K562 (cell line): ENCODE results near the gene ZNF8. TPM values are rescaled to one million over a fixed set of nuclear protein-coding genes. Genes with fewer than 3 reads are reported as not detected.

Experiments
- CAMTA2 ChIP-seq: fragments of 250-450 bp; sonication (Bioruptor Pico); conservative IDR thresholded peaks from 2 replicates; pipeline ENCODE4 v1.5.1; 2022
- ELK1 ChIP-seq: sonication (generic); formaldehyde crosslinking; IDR thresholded peaks from 2 replicates; pipeline ENCODE4 v1.8.1; 2022; ENCODE audit warnings: missing genetic modification reagents
- ETS1 ChIP-seq: conservative IDR thresholded peaks from 2 replicates; pipeline ENCODE4 v1.6.1; 2011; ENCODE audit warnings: low read depth, mild to moderate bottlenecking, low read length; ENCODE audit not compliant: control insufficient read depth
- HMGN3 ChIP-seq: IDR thresholded peaks from 2 replicates; pipeline ENCODE4 v1.6.1; 2011; ENCODE audit warnings: borderline replicate concordance, low read depth, mild to moderate bottlenecking, mixed read lengths, low read length; ENCODE audit not compliant: insufficient read length; ENCODE audit errors: extremely low read depth
- HNRNPH1 ChIP-seq: fragments of 200-400 bp; formaldehyde crosslinking; optimal IDR thresholded peaks from 2 replicates; pipeline ENCODE3; 2017; ENCODE audit warnings: low read depth, mild to moderate bottlenecking, low read length, moderate library complexity
- JUN ChIP-seq, 2 experiments: sonication (generic) in 1 of 2; formaldehyde crosslinking in 1 of 2; IDR thresholded peaks; 2 replicates each; pipeline versions ENCODE4 v1.6.1 to v1.8.0; 2012 to 2022; ENCODE audit warnings: borderline replicate concordance in 2 of 2, mild to moderate bottlenecking in 2 of 2, improper control_type of control experiment in 1 of 2, low read depth in 1 of 2, low read length in 1 of 2, missing genetic modification reagents in 1 of 2
- KDM5B ChIP-seq: fragments of 200-600 bp; sonication (generic); IDR thresholded peaks from 2 replicates; pipeline ENCODE4 v1.6.1; 2012; ENCODE audit warnings: low read depth, mild to moderate bottlenecking, moderate library complexity, low read length, control low read depth, inconsistent platforms; ENCODE audit not compliant: insufficient replicate concordance
- MCM2 ChIP-seq: fragments of 450-650 bp; IDR thresholded peaks from 2 replicates; pipeline ENCODE4 v1.6.1; 2017; ENCODE audit warnings: low read depth, mild to moderate bottlenecking
- MNT ChIP-seq, 2 experiments: fragments of 450-650 bp; conservative IDR thresholded peaks; 2 replicates each; pipeline ENCODE4 v1.6.1; 2017; ENCODE audit warnings: mild to moderate bottlenecking in 2 of 2, moderate library complexity in 2 of 2
- PML ChIP-seq: IDR thresholded peaks from 2 replicates; pipeline ENCODE4 v1.6.1; 2012; ENCODE audit warnings: low read length, inconsistent platforms
- RBM14 ChIP-seq: fragments of 200-400 bp; formaldehyde crosslinking; IDR thresholded peaks from 2 replicates; pipeline ENCODE4 v1.6.1; 2018; ENCODE audit warnings: low read depth, mild to moderate bottlenecking, low read length, moderate library complexity, borderline replicate concordance; ENCODE audit not compliant: insufficient read depth
- STAG1 ChIP-seq: sonication (generic); formaldehyde crosslinking; IDR thresholded peaks from 2 replicates; pipeline ENCODE4 v1.5.0; 2020; ENCODE audit warnings: missing genetic modification reagents, borderline replicate concordance
- SUPT5H ChIP-seq: fragments of 450-650 bp; IDR thresholded peaks from 2 replicates; pipeline ENCODE4 v1.6.1; 2016
- TAL1 ChIP-seq: fragments of 450-650 bp; IDR thresholded peaks from 2 replicates; pipeline ENCODE4 v1.6.1; 2016; ENCODE audit warnings: mild to moderate bottlenecking
- TARDBP ChIP-seq: fragments of 450-650 bp; IDR thresholded peaks from 2 replicates; pipeline ENCODE4 v1.6.1; 2016
- ZBED1 ChIP-seq: IDR thresholded peaks from 2 replicates; pipeline ENCODE4 v1.6.1; 2014
- ZBTB9 ChIP-seq: fragments of 450-650 bp; formaldehyde crosslinking; IDR thresholded peaks from 2 replicates; pipeline ENCODE4 v1.4.0; 2020; ENCODE audit warnings: mild to moderate bottlenecking, moderate library complexity
- ZNF184 ChIP-seq: sonication (generic); formaldehyde crosslinking; IDR thresholded peaks from 2 replicates; pipeline ENCODE4 v1.5.0; 2020; ENCODE audit warnings: missing genetic modification reagents
- ZNF311 ChIP-seq: fragments of 250-450 bp; sonication (Bioruptor Pico); IDR thresholded peaks from 2 replicates; pipeline ENCODE4 v1.4.0; 2020; ENCODE audit warnings: mild to moderate bottlenecking, moderate library complexity
- ZNF436 ChIP-seq: fragments of 250-450, 450-650 bp; sonication (Bioruptor Pico); formaldehyde crosslinking; IDR thresholded peaks from 2 replicates; pipeline ENCODE4 v1.7.0; 2020; ENCODE audit warnings: mild to moderate bottlenecking
- ZNF511 ChIP-seq: sonication (generic); formaldehyde crosslinking; IDR thresholded peaks from 2 replicates; pipeline ENCODE4 v1.8.0; 2022; ENCODE audit warnings: mild to moderate bottlenecking, missing genetic modification reagents
- polyA plus RNA-seq, 8 experiments: library from polyadenylated mRNA; depleted of rRNA in 4 of 8; stranded (reverse) in 5 of 8; unstranded in 3 of 8; fragments of >200 nt; fragmentation: Nextera tagmentation in 2 of 8; fragmentation: Illumina TruSeq in 1 of 8; extraction: Ambion mirVana in 2 of 8; extraction: Trizol in 1 of 8; gene quantifications; 2 replicates each; pipeline versions ENCODE4 v1.2.1 to v1.2.3, GENCODE V29; 2011 to 2014; ENCODE audit warnings: inconsistent platforms in 1 of 8, missing spikeins in 1 of 8
- total RNA-seq, 7 experiments: library from RNA; depleted of rRNA in 6 of 7; stranded (reverse); fragments of >200 nt in 6 of 7; fragmentation: Illumina TruSeq in 2 of 7; extraction: Trizol in 2 of 7; gene quantifications; 2 replicates each; pipeline versions ENCODE4 v1.2.1 to v1.2.3, GENCODE V29; 2011 to 2021; ENCODE audit warnings: low replicate concordance in 1 of 7

ZNF8 gene
- total and polyA plus RNA-seq, 9 of the 15 experiments (the other 6 are each of a cell fraction or from before 2014, with no cell fraction given): 0.71 to 7.7 (median 4.7) TPM

GRCh38 chr19:58346961-58347929 is 68.5 kb downstream of the ZNF8 start (continued):
- TF ChIP-seq JUN (IDR thresholded peaks at IDR 0.05; ENCODE audit: borderline replicate concordance, low read depth, low read length) (no peak), JUN (CRISPR knock-in tag; IDR thresholded peaks at IDR 0.05; ENCODE audit: borderline replicate concordance) (peak; percentile 74; the same call in 1 of the 2 replicates), HNRNPH1 (no peak), RBM14 (0 out of 2 replicates have a peak, but pooled peaks have one; percentile 9), ZNF511 (CRISPR knock-in tag) (peak; percentile 72), STAG1 (no peak), ZBED1 (no peak), SUPT5H (peak; percentile 50; the same call in 1 of the 2 replicates), MCM2 (no peak), TARDBP (no peak), ZBTB9 (CRISPR knock-in tag) (no peak), ELK1 (CRISPR knock-in tag) (no peak), ZNF436 (CRISPR knock-in tag) (no peak), ZNF184 (CRISPR knock-in tag) (no peak), KDM5B (peak; percentile 68), ETS1 (no peak; the same call in 1 of the 2 replicates), PML (no peak), TAL1 (no peak), HMGN3 (peak; percentile 62), ZNF311 (no peak), MNT (conservative IDR thresholded peaks at IDR 0.05) (0 out of 4 replicates have a peak, but pooled peaks of 1 of the 2 experiments have one; percentile 22), CAMTA2 (CRISPR knock-in tag) (no peak)
